AG10803 (cell line): Measurements from ENCODE around the gene LDB3.

Experiments used
- DNase-seq: peaks from one replicate; pipeline ENCODE4 v3.0.0; 2010; ENCODE audit warnings: low read depth
- H3K4me3 ChIP-seq: 2 replicates; pipeline ENCODE4 v1.5.1; 2011; ENCODE audit warnings: mild to moderate bottlenecking, low read length, control low read depth
- CTCF ChIP-seq: conservative IDR thresholded peaks from 2 replicates; pipeline ENCODE4 v1.5.1; 2011; ENCODE audit warnings: mild to moderate bottlenecking, low read length, control low read depth, inconsistent platforms

Gene LDB3

GRCh38 chr10:86686972-86687371 is 18.7 kb downstream of the LDB3 start:
- no peak overlapping the region for H3K4me3 ChIP-seq
- TF ChIP-seq CTCF, result no peak
- DNase-seq, result no peak

GRCh38 chr10:86687750-86688149 is 19.4 kb downstream of the LDB3 start:
- H3K4me3 ChIP-seq, result no peak overlapping the region; the same call in 1 of the 2 replicates
- no peak; the same call in 1 of the 2 replicates for TF ChIP-seq CTCF
- peak; percentile 94 for DNase-seq

GRCh38 chr10:86688398-86688921 is 20.1 kb downstream of the LDB3 start:
- TF ChIP-seq CTCF, result peak; percentile 90
- peak; percentile 79 for DNase-seq
- no peak overlapping the region for H3K4me3 ChIP-seq

GRCh38 chr10:86689146-86689545 is 20.8 kb downstream of the LDB3 start:
- no peak overlapping the region for H3K4me3 ChIP-seq
- TF ChIP-seq CTCF, result no peak
- no peak for DNase-seq

- no peak for TF ChIP-seq CTCF
- no peak overlapping the region for H3K4me3 ChIP-seq
- DNase-seq, result no peak
These were observed 21.9 kb downstream of the LDB3 start for GRCh38 chr10:86690231-86690630.

- no peak for TF ChIP-seq CTCF
- H3K4me3 ChIP-seq, result no peak overlapping the region
- no peak for DNase-seq
These were observed 22.4 kb downstream of the LDB3 start for GRCh38 chr10:86690657-86691084.

GRCh38 chr10:86691333-86692022 is 23.2 kb downstream of the LDB3 start:
- DNase-seq, result no peak
- no peak overlapping the region for H3K4me3 ChIP-seq
- TF ChIP-seq CTCF, result no peak
